ENCODE data around the gene FMO5.

FMO5 gene

GRCh38 chr1:147264158-147264768 is 39.1 kb upstream of the FMO5 start:
- H3K9me3 ChIP-seq (ENCODE audit: low read length): no peaks in the 10 kb centered on the region
- no peaks in the 10 kb centered on the region for H3K9me2 ChIP-seq (ENCODE audit: low read depth, low read length)
- H2AFZ ChIP-seq (ENCODE audit: low read length): no peak overlapping the region
- no peaks in the 10 kb centered on the region for H3K4me1 ChIP-seq (ENCODE audit: insufficient read depth, low read length, severe bottlenecking)
- no peaks in the 10 kb centered on the region for H4K20me1 ChIP-seq (ENCODE audit: insufficient read depth, low read length)
- TF ChIP-seq EZH2 (IDR thresholded peaks at IDR 0.05; ENCODE audit: borderline replicate concordance, low read length) (no peak), CTCF (IDR thresholded peaks at IDR 0.05; ENCODE audit: low read length) (no peak)
- no peak overlapping the region for H3K27ac ChIP-seq (ENCODE audit: low read depth, low read length, poor library complexity, severe bottlenecking)
- H3K27me3 ChIP-seq (ENCODE audit: insufficient read depth, low read length): no peaks in the 10 kb centered on the region
- H3F3A ChIP-seq (ENCODE audit: insufficient read depth, low read length): no peaks in the 10 kb centered on the region
- no peak overlapping the region for H3K4me3 ChIP-seq (ENCODE audit: low read depth, low read length, poor library complexity, severe bottlenecking)
- no peak overlapping the region for H3K4me2 ChIP-seq (ENCODE audit: low read length)
- no peak overlapping the region for H3K9ac ChIP-seq (ENCODE audit: low read length)
- H3K36me3 ChIP-seq (ENCODE audit: insufficient read depth, low read length): peaks cover 78% of the 10 kb centered on the region
- no peaks in the 10 kb centered on the region for H3K79me2 ChIP-seq (ENCODE audit: insufficient read depth, low read length)

DNA sequence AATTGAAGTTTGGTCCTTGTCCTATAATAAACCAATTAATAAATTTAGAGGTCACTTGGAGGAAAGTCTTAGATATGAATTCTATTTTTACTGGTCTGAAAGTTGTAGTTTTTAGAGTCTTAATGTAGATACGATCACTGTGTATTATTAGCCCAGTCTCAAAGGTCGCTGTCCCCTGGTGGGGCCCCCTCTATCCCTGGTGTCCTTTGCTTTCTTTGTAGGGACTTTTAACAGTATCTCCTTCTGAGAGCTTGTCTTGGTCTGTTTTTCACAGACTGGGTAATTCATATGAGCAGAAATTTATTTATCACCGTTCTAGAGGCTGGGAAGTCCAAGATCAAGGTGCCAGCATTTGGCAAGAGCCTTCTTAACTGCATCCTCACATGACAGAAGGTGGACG is 35.8 kb upstream of the FMO5 start:
- Histone ChIP-seq H3K9me2 (ENCODE audit: low read depth, low read length) (no peaks in the 10 kb centered on the region), H2AFZ (ENCODE audit: low read length) (no peak overlapping the region), H3K27me3 (ENCODE audit: insufficient read depth, low read length) (no peaks in the 10 kb centered on the region), H3F3A (ENCODE audit: insufficient read depth, low read length) (no peaks in the 10 kb centered on the region), H3K4me2 (ENCODE audit: low read length) (no peak overlapping the region), H3K36me3 (ENCODE audit: insufficient read depth, low read length) (peaks cover 75% of the 10 kb centered on the region), H3K27ac (ENCODE audit: low read depth, low read length, poor library complexity, severe bottlenecking) (no peak overlapping the region), H3K9ac (ENCODE audit: low read length) (no peak overlapping the region), H3K79me2 (ENCODE audit: insufficient read depth, low read length) (no peaks in the 10 kb centered on the region), H3K4me3 (ENCODE audit: low read depth, low read length, poor library complexity, severe bottlenecking) (no peak overlapping the region), H3K9me3 (ENCODE audit: low read length) (no peaks in the 10 kb centered on the region), H3K4me1 (ENCODE audit: insufficient read depth, low read length, severe bottlenecking) (no peaks in the 10 kb centered on the region), H4K20me1 (ENCODE audit: insufficient read depth, low read length) (no peaks in the 10 kb centered on the region)
- TF ChIP-seq CTCF (IDR thresholded peaks at IDR 0.05; ENCODE audit: low read length) (no peak), EZH2 (IDR thresholded peaks at IDR 0.05; ENCODE audit: borderline replicate concordance, low read length) (no peak)

DNA sequence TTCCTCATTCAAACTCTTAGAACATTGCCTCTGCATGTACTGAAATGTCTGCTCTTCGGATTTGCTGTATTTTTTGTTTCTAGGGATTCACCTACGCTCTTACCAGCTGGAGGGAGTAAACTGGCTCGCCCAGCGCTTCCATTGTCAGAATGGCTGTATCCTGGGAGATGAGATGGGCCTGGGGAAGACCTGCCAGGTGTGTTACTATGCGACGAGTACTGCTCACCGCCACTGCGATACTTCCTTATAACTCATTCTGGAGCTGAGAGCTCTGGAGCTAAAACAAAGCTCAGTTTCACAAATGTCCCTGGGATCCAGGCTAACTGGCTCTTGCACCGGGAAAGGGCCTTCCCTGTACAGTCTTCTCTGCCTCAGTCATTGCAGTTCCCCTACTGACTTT is 27.4 kb upstream of the FMO5 start:
- Histone ChIP-seq H3K36me3 (ENCODE audit: insufficient read depth, low read length) (peaks cover 41% of the 10 kb centered on the region), H3K27me3 (ENCODE audit: insufficient read depth, low read length) (no peaks in the 10 kb centered on the region), H3K27ac (ENCODE audit: low read depth, low read length, poor library complexity, severe bottlenecking) (no peak overlapping the region), H3F3A (ENCODE audit: insufficient read depth, low read length) (no peaks in the 10 kb centered on the region), H3K9ac (ENCODE audit: low read length) (no peak overlapping the region), H3K79me2 (ENCODE audit: insufficient read depth, low read length) (peaks cover 49% of the 10 kb centered on the region), H3K9me2 (ENCODE audit: low read depth, low read length) (no peaks in the 10 kb centered on the region), H3K4me2 (ENCODE audit: low read length) (no peak overlapping the region), H3K9me3 (ENCODE audit: low read length) (peaks cover 6% of the 10 kb centered on the region; the same call in 1 of the 2 replicates), H3K4me1 (ENCODE audit: insufficient read depth, low read length, severe bottlenecking) (peaks cover 3% of the 10 kb centered on the region), H3K4me3 (ENCODE audit: low read depth, low read length, poor library complexity, severe bottlenecking) (no peak overlapping the region), H4K20me1 (ENCODE audit: insufficient read depth, low read length) (no peaks in the 10 kb centered on the region), H2AFZ (ENCODE audit: low read length) (no peak overlapping the region)
- TF ChIP-seq EZH2 (IDR thresholded peaks at IDR 0.05; ENCODE audit: borderline replicate concordance, low read length): no peak
- TF ChIP-seq CTCF (IDR thresholded peaks at IDR 0.05; ENCODE audit: low read length): no peak
